Stimulated activated CD4-positive, alpha-beta T cell treated with anti-CD3 and anti-CD28 coated beads, Interleukin-1b, Interleukin-23, amount 100 ng/mL, for 48 hours (primary cell): ENCODE results near the gene CXCR5.

Experiments used
- DNase-seq: peaks from one replicate; pipeline ENCODE4 v3.0.0-alpha.2; 2020

CXCR5 gene

DNA sequence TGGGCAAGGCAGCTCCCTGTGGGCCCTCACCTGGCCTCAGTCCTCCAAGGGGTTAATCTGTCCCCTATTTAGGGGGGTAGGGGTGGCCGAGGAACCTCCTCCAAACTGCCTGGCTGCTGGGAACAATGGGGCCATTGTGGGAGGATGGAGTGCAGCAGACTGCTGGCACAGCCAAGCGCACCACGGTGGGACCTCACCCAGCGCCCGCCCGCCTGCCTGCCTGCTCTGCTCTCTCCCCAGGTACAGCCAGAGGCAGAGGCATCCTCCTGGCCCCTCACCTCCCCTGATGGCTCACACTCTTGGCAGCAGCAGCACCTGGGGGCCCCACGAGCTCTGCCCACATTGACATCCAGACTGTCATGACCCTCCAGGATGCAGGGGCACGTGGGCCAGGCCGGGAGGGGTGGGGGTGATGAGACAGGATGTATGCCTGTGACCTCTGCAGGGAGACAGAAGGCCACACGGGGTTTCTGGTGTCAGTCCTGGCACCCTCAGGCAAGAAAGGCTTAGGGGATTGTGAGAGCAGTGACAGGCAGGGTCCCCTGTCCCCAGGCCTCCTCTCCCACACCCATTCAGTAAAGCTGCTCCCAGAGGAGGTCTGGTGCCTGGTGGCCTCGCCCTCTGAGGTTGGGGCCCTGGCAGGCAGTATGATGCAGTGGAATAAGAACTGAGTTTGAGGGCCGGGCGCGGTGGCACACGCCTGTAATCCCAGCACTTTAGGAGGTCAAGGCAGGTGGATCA is 30.7 kb downstream of the CXCR5 start:
- DNase-seq, result peak; percentile 75

DNA sequence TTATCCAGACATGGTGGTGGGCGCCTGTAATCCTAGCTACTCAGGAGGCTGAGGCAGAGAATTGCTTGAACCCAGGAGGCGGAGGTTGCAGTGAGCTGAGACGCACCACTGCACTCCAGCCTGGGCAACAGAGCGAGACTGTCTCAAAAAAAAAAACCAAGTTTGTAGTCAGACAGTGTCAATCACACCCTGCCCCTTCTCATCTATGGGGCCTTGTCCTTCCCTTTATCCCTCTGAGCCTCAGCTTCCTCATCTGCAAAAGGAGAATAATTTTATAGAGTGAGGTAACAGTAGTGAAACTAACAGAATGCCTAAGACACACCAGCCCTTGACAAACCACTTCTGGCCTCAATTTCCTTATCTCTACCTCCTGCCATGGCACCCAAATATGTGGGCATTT is 31.3 kb downstream of the CXCR5 start:
- DNase-seq, result no peak

DNA sequence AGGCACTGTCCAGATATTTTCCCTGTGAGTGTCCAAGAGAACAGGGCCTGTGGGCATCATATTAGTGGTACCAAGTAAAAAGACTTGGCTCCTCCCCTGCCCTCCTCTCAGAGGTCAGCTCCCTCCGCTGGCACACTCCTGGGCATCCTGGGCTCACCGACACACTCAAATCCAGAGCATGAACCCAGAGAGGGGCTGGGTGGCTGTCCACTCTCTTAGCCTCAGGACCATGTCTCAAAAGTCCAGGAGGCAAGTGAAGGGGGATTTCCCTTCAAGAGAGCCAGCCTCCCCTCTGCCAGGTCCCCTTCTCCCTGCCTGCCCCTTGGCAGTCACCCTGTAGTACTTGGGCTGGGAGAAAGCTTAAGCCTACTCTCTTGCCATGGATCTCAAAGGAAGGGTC is 31.7 kb downstream of the CXCR5 start:
- DNase-seq, result no peak

DNA sequence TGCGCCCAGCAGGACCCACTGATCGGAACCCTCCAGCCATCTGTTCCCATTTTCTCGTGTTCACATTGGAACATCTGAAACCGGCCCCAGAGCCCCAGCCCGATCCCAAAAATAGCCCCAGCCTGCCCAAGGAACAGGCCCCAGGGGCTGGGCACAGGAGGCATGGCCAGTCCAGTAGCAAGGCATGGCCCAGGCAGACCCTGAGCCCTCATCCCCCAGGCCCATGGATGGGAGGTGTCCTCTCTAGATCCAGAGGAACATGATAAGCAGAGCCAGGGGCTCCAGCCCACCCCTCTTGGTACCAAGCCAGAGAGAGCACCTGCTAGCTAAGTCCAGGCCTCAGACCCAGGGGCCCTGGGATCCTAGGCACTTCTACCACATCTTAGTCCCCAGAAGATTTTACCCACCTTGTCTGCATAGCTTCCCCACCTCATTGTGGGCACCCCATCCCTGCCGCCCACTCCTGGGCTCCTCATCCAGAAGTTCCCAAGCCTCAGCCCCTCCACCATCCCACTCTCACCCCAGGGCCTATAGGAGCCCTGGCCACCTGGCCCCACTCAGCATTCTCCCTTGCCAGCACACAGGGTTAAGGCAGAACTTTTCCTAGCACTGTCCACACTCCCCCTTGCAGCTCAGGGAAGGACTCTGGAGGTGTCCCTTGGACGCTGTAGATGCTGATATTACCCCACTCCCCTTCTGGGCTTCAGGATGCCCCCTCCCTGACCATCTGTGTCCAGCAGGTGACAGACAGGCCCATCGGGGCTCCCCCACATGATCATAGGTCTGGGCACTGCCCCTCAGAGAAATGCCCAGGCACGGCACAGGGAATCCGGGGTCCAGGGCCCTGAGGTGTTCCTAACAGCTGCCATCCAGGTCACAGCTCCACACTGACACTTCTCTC is 32.5 kb downstream of the CXCR5 start:
- no peak for DNase-seq

DNA sequence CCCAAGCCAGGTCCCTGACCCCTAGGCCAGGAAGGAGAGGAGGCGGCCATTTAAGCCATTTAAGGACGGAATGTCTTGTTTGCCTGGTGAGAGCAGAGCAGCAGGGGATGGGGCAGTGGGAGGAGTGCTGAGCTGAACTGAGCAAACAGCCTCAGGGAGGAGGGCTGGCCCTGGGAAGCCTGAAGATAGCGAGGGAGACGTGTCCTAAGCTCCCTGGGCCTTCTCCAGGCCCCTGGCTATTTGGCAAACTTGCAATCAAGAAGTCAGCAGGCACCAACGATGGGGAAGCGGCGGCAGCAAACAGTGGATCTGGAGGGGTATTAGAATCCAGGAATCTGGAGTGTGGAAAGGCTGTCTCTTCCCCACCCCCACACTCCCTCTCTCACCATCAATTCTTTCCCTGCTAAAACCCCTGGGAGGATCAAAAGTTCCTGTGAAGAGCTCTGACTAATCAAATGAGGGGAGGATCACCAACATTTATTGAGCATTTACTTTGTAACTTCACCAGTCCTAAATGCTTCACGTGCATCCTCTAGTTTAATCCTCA is 33.2 kb downstream of the CXCR5 start:
- DNase-seq, result no peak

DNA sequence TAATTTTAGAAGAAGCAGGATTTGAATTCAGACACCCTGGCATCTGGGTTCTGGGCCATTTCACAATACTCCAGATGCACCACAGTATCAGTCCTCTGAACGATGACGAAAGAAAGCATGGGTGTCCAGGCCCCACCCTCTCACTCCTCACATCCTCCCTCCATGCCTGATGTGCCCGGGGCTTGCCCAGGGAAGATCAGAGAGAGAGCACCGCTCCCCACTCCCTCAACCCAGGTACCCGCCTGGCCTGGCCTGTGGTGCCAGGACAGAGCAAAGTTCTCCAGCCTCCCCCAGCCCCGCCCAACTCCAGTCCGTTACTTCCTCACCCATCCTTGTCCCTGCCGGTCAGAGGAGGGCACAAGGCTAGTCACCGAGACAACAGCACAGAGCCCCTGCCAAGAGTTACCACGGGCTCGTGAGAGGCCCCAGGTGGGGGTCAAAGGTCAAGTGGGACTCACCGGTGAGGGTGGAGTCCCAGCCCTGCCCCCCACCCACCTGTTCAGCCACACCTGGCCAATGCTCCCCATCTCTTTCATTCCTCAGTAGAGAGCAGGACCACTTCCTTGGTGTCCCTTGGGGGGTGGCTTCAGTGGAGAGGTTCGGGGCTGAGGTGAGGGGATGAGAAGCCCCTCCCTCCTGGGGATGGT is 33.9 kb downstream of the CXCR5 start:
- peak; percentile 68 for DNase-seq

DNA sequence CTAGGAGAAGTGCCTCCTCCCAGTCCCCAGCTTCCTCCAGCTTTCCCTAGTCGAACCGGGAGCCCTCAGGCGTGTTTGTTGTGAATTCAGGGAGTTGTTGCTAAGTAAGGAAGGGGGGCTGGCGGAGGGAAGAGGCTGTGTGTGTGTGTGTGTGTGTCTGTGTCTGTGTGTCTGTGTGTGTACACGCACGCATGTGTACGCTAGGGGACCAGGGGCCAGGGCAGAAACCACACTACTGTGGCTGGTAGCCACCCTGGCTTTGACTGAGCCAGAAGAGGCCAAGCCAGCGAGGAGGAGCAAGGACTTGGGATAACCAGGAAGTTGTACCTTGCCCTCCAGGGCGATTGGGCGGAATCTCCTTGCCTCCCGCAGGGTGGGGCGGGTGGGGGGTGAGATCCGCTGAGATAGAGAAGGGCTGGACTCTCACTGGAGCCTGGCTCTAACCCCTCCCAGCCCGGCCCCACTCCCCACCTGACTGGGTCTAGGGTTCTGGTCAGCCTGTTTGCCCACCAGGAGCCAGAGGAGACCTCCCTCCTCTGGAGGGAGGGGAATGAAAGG is 34.5 kb downstream of the CXCR5 start:
- DNase-seq, result no peak

DNA sequence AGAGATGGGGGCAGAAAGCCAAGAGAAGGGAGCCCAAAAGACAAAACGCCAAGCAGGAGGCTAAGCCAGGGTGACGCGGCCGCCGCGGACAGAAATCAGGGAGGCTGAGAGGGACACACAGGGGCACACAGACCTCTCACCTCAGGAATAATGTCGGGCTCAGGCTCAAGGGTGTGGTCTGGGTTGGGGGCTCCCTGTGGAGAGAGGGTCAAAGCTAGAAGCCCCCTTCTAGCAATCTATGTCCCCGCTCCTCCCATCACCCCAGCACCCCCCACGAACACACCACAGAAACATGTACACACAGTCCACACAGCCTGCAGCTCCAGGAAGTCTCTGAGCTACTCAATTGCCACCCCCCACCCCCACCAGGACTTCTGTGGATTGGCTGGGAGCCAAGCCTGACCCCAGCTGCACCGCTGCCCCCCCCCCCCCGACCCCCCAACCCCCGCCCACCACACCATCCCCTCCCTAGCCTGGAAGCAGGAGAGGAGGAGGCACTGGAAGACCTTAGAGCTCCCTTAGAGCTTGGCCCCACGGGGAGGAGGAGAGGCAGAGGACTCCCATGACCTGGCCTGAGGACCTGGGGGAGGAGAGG is 35.1 kb downstream of the CXCR5 start:
- DNase-seq, result no peak

DNA sequence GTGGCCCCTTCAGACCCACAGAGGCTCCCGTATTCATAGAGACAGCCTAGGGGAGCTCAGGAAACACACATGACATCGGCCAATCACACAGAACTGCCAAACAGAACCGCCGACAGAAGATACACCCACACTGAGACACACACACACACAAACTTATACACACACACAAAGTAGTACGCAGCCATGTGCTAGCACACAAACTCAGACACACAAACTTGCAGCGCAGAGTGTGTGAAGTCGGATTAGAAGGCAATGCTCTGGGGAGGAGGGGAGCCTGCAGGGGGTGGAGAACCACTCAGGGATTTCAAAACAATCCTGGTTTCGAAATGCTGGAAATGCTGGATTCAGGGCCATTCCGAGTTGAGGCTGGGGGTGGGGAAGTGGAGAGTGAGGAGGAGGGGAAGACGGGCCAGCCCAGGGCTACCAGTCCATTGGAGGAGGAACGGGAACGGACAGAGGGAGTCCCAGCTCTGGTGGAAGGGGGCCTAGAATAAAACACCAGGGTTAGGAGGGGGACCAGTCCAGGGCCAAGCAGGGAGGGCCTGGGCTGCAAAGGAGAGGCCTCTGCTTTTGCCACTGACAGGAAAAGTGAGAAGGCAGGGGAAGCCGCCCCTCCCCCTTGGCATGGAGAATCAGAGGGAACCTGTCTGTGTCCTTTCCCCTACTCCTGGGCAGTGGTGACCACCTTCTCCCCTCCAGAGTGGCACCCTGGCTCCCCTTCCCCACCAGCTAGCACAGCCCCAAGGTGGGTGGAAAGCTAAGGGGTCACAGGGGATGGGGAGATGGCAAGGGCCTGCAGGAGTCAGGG is 37.6 kb downstream of the CXCR5 start:
- DNase-seq, result no peak

DNA sequence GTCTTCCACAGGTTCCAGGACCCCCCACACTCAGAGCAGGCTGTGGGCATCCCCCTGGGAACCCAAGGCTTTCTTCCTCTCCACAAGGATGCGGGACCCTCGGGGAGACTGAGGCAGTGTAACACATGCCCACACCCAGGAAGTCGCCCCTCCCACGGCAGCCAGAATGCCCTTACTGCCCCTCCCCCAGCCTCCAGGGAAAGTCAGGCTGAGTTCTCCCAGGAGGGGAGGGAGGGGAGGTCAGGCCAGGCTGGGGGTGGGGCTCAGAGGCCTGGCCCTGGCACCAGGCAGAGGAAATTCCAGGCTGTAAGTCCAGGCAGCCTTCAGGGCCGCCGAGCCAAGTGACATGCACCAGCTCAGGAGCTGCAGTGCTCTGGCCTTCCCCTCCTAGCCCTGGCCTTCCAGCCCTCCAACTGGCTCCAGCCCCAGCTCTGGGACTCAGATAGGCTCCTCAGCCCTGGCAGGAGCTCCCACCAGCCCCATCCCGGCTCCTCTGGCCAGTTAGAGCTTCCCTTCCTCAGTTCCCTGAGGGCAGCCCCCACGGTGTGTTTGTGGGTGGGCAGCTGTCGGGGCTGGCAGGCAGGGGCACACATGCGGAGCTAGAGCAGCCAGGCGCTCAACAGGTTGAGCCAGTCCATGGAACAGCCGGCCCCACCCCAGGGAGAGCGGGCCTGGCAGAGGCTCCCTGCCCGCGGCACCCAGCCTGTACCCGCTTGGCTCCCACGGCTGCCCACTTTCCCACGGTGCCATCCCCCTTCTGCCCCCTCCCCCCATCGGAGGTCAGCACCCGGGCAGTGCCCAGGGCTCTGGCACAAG is 38.4 kb downstream of the CXCR5 start:
- DNase-seq, result no peak

DNA sequence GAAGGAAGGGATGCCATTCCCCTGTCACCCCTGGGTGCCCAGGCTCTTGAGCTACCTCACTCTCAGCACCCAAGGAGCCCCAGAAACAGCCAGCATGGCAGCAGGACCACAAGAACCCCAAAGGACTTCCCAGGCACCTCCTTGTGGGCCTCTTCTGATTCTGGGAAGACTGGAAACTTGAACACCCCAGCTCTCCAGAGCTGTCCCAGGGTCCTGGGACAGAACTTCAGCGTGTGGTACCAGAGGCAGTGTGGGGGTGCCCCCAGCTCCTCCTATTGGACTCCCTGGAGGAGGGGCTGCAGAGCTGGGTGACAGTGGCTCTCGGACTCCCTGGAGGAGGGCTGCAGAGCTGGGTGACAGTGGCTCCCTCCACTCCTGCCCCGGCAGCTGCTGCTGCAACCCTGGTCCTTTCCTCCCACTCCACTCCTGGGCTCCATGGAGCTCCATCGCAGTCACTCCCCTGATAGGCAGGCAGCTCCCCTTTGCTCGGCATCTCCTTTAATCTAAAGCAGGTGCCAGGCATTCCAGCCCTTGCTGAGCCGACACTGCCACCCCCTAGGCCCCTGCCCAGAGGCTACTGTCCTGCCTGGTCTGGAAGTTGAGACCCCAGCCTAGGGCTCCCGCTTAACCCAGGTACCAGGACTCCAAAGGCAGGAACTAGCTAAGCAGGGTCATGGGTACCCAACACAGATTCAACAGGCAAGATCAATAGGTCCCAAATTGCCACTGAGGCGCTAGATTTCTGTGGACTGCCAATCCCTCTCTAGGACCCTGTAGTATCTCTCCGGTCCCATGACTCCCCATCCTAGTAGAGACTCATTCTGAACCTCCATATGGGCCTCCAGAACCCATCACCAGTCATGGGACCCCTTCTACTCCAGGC is 39.3 kb downstream of the CXCR5 start:
- DNase-seq, result no peak

DNA sequence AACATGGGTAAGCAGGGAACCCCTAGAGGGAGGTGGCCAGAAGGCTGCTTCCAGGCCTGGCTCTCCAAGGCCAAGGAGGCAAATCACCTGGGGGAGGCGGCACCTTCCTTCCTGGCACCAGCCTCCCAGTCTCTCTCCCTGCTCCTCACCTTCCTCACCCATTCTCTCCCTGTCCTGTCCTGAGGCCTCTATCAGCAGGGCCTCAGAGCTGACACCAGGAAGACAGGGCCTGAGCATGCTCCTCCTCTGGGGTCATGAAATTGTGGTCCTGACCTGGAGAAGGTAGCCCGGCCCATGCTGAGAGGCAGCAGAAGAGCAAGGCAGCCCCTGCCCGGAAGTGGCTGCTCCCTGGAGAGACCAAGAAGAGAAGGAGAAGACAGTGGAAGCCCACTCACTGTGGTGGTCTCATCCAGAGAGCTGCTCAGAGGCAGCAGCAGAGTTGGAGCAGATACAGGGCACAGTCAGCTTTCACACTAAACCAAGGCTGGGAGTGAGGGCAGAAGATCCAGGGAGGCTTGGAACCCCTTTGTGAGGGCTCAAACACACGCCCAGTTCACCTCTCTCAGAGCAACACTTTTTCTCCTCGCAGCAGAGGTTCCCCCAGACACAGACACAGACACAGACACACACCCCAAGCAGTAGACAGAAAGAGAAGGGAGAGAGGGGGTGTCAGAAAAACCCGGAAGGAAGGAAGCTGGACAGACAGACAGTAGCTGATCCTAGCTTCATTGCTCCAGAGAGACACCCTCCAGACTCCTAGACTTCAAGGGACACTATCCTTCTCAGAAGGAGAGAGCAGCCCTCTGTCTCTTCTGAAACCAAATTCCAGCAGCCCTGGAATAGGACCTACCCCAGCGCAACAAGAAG is 40.3 kb downstream of the CXCR5 start:
- no peak for DNase-seq

DNA sequence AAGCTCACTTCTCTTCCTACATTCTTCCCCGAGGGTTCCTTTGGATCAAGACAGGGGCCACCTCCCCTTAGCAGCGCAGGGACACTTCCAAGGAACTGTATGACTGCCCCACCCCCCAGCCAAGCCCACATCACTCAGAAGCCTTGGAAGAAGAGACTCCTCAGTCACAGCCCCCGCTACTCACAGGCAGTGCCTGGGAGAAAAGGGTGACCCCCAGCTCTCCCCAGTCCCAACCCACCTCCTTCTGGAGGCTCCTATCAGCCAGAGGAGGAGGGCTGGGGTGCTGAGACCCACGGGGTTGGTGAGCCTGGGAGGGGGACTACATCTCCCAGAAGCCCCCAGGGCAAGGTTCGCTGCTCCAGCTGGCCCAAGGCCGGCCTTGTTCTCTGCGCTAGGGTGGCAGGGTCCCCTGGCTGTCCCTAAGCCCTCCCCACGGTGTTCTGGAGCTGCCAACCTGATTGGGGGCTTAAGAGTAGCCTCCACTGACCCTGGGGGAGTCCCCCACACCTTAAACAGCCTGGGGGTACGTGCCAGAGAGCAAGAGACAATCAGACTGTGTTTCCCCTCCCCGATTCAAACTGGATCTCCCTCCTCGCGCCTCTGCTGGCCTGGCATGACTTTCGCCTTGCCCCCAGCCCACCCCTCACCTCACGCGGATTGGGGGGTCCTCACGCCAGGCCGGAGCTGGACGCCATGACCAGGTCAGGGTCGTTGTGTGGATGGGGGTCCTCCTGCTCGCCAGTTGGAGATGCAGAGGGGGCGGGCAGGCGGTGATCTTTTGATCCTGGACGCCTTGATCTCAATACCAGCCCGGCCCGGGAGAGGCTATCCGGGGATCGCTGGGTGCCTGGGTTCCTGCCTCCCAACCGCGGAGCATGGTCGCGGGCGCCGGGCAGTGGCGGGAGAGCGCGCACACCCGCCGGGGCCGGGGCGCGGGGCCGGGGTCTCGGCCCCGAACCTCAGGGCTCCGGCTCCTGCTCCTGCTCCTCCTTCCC is 41.2 kb downstream of the CXCR5 start:
- DNase-seq, result peak; percentile 56

DNA sequence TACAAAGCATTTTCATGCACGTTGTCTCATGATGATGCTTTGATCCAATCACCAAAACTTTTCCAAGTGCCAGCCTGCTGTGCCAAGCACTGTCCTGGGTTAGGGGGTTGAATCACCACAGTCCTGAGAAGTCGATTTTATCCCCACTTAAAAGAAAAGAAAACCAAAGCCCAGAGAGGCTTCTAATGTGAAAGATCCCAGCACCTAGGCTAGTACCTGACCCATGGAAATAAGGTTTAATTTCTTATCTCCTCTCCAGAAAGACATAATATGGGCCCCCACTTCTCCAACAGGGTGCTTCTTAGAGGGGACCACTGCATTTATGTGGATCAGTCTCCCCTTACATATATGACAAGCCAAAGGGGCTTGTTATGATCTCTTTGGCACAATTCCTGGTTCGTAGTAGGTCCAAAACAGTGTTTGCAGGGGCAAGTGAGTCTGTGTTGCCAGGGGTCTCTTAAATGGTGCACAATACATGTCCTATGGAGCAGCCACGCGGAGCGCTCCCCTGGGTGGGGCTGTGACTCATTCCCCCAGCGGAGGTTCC is 43.9 kb downstream of the CXCR5 start:
- no peak for DNase-seq

DNA sequence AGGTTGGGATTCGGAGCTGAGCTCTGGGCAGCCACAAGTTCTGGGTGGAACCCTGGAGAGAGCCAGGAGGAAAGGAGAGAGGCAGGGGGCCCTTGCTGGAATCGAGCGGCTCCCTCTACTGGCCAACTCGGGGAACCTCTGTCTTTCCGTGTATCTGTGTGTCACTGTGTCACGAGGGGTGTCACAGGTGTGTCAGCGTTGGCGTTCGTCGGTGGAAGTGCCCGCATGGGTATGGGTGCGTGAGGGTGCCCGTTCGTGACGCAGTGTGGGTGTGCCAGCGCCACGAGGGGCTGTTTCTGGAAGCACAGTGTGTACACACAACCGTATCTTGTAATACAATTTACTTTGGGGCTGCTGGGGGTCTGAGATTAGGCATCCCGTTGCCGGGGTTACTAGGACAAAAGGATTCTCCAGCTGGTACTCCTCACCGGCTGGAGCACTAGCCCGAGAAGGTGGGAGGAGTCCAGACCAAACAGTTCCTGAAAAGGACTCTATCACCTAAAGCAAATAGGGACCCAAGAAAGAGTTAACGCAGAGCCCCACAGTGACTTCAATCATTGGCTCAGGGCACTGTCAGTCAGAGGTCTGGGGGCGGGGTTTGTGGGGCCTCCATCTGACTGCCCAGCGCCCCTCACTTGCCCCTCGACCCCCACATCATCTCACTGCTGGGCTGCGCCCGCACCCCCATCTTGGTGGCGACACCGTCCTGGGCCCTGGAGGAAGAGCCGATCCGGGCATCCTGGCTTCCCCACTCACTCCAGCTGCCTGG is 44.6 kb downstream of the CXCR5 start:
- peak; percentile 90 for DNase-seq

DNA sequence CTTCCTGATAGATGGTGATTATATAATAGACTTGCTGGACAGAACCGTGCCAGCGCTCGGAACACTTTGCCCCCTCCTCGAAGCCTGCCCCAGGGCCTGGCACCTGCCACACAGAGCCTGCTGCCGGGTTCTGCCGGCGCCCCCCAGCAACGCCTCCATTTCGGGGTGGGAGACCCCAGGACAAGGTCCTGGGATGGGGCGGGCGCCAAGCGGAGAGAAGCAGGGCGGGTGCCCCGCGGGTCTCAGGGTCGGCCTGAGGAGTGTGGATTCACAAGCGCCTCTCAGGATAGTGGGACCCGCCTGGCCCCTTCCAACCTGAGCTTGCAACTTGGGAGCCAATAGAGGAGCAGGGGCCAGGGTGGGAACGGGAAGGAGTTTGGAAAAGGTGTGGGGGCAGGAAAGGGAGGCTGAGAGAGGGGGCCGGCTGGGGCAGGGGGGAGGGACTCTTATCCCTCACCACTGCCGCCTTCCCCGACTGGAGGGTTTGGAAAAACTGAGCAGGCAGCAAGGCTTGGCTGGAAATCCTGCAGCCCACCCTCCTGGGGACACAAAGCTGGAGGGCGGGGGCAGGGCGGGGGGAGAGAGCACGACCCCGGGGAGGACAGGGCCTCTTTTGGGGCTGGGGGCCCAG is 45.3 kb downstream of the CXCR5 start:
- peak; percentile 44 for DNase-seq
